ENCODE data around the gene BMPR1A.
"Not testable (repeated sequence)": the region's sequence is repeated elsewhere in the genome, so short reads cannot be mapped to it uniquely, and the experiment has no call there.

Gene BMPR1A

DNA sequence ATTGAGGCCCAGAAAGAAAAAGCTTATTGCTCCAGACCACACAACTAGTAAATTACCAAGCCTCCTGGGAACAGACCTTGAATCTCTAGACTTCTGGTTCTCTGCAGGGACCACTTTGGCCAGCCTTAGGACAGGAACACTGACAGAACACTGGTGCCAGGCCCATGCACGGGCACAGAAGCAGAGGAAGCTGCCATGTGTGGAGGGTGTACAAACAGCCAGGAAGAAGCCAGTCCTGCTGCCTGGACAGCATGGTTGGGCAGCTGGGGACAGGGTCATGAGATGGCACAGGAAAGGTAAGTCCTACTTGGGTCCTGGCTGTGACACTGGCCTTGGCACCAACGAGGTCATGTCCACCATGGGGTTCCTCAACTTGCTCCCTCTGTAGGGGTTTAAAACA lies 181.8 kb downstream of the BMPR1A start:
- H3K4me3 Mint-ChIP-seq, result no peak overlapping the region
- H3K9me3 Mint-ChIP-seq, result no peaks in the 10 kb centered on the region
- H3K27me3 Mint-ChIP-seq (ENCODE audit: low read depth), result no peaks in the 10 kb centered on the region
- no peak for DNase-seq (ENCODE audit: low spot score)
- H3K36me3 Mint-ChIP-seq (ENCODE audit: low read depth), result no peaks in the 10 kb centered on the region
- H3K4me1 Mint-ChIP-seq (ENCODE audit: low read depth), result no peaks in the 10 kb centered on the region
- no peak overlapping the region for H3K27ac Mint-ChIP-seq

DNA sequence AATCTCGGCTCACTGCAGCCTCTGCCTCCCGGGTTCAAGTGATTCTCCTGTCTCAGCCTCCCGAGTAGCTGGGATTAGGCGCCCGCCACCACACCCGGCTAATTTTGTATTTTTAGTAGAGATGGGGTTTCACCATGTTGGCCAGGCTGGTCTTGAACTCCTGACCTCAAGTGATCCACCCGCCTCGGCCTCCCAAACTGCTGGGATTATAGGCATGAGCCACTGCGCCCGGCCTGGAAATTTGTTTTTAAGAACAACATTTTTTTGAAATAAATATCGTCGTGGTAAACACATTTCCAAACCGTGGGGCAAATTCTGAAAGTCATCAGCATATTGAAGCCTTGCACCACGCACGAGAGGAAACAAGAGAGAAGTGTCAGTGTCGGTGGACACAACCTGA lies 183.7 kb downstream of the BMPR1A start:
- not testable (repeated sequence) for H3K4me3 Mint-ChIP-seq; DNase-seq (ENCODE audit: low spot score); H3K4me1 Mint-ChIP-seq (ENCODE audit: low read depth); H3K36me3 Mint-ChIP-seq (ENCODE audit: low read depth); H3K9me3 Mint-ChIP-seq; H3K27ac Mint-ChIP-seq; H3K27me3 Mint-ChIP-seq (ENCODE audit: low read depth)

DNA sequence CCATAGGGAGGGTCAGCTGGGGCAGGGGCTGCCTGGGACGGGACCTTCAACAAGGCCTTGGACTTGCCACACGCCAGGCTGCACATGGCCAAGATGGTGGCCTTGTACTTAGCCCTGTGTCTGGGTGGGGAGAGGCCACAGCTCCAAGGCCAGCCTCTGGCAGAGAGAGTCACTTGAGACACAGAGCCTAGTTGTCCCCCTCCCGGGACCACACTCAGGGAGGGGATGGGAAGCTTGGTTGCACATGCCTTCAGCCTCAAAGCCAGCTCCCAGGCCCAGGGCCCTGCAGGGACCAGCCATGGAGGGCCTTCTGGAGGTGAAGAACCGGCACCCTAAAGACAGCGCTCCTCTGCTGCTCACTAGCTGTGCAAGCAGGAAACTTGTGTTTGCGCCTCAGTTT lies 184.3 kb downstream of the BMPR1A start:
- Mint-ChIP-seq H3K27ac (no peak overlapping the region), H3K4me1 (ENCODE audit: low read depth) (no peaks in the 10 kb centered on the region), H3K4me3 (no peak overlapping the region), H3K36me3 (ENCODE audit: low read depth) (no peaks in the 10 kb centered on the region), H3K27me3 (ENCODE audit: low read depth) (no peaks in the 10 kb centered on the region), H3K9me3 (no peaks in the 10 kb centered on the region)
- DNase-seq (ENCODE audit: low spot score), result no peak

DNA sequence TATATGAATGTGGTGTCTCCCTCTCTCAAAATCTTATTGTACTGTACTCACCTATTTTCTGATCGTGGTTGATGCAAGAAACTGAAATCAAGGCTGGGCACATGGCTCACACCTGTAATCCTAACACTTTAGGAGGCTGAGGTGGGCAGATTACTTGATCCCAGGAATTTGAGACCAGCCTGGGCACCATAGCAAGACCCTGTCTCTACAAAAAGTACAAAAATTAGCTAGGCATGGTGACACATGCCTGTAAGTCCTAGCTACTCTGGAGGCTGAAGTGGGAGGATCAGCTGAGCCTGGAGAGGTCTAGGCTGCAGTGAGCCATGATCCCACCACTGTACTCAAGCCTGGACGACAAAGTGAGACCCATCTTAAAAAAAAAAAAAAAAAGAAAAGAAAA lies 185.0 kb downstream of the BMPR1A start:
- no peak overlapping the region for H3K4me3 Mint-ChIP-seq
- no peaks in the 10 kb centered on the region for H3K27me3 Mint-ChIP-seq (ENCODE audit: low read depth)
- H3K9me3 Mint-ChIP-seq, result no peaks in the 10 kb centered on the region
- DNase-seq (ENCODE audit: low spot score), result no peak
- H3K4me1 Mint-ChIP-seq (ENCODE audit: low read depth), result no peaks in the 10 kb centered on the region
- no peak overlapping the region for H3K27ac Mint-ChIP-seq
- no peaks in the 10 kb centered on the region for H3K36me3 Mint-ChIP-seq (ENCODE audit: low read depth)

DNA sequence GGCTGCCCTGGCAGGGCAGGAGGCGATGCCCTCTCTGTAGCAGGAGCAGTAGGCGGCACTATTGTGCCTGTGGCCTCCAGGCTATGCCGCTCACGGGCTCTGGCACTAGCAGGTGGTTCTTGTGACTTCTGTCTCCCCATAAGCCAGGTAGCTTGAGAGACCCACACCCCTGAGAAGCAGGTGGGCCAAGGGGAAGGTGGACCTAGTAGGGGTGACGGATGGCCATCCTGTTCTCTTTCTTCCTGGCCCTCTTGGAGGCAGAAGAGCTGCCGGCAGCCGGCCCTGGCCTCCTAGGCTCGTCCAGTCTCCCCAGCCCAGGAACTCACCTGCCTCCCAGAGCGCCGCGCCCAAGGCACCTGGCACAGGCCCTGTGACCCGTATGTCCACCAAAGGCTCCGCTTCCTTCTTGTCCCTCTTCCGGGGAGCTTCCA lies 185.6 kb downstream of the BMPR1A start:
- DNase-seq (ENCODE audit: low spot score), result no peak
- Mint-ChIP-seq H3K4me1 (ENCODE audit: low read depth) (no peaks in the 10 kb centered on the region), H3K27me3 (ENCODE audit: low read depth) (peaks cover 5% of the 10 kb centered on the region), H3K36me3 (ENCODE audit: low read depth) (no peaks in the 10 kb centered on the region), H3K27ac (no peak overlapping the region), H3K4me3 (no peak overlapping the region), H3K9me3 (no peaks in the 10 kb centered on the region)

DNA sequence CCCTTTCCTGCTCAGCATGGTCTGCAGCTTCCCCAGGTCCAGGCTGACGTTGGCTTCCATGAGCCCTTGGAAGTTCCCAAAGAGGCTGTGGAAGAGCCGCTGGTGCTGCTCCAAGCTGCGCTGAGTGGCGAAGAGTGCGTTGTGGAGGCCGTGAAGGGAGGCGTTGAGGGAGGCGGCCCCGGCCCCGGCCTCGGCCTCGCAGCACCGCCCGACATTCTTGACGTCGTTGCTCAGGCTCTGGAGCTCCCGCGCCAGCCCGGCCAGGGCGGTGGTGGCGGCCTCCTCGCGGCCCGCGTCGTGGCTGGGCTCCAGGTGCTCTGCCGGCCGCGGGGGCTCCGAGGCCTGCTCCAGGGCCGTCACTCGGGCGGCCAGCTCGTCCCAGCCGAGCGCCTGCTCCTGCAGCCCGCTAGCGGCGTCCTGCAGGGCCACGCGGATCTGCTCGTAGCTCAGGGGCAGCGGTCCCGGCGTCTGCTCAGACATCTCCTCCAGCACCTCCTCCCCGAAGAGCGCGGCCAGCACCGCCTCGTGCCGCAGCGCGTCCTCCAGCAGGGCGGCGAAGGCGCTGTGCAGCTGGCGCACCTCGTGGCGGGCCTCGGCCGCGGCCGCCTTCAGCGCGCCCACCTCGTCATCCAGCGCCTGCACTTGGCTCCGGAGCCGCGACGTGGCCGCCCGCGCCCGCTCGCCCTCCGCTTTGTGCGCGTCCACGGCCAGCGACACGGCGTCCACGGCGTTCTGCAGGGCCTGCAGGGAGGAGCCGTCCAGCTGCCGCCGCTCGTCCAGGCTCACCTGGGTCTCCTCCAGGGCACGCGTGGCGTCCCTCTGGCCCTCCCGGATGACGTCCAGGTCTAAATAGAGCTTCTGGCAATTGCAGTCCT lies 186.3 kb downstream of the BMPR1A start:
- no peak overlapping the region for H3K4me3 Mint-ChIP-seq
- no peaks in the 10 kb centered on the region for H3K9me3 Mint-ChIP-seq
- peaks cover 5% of the 10 kb centered on the region for H3K27me3 Mint-ChIP-seq (ENCODE audit: low read depth)
- no peak overlapping the region for H3K27ac Mint-ChIP-seq
- H3K36me3 Mint-ChIP-seq (ENCODE audit: low read depth), result no peaks in the 10 kb centered on the region
- H3K4me1 Mint-ChIP-seq (ENCODE audit: low read depth), result no peaks in the 10 kb centered on the region
- no peak for DNase-seq (ENCODE audit: low spot score)

DNA sequence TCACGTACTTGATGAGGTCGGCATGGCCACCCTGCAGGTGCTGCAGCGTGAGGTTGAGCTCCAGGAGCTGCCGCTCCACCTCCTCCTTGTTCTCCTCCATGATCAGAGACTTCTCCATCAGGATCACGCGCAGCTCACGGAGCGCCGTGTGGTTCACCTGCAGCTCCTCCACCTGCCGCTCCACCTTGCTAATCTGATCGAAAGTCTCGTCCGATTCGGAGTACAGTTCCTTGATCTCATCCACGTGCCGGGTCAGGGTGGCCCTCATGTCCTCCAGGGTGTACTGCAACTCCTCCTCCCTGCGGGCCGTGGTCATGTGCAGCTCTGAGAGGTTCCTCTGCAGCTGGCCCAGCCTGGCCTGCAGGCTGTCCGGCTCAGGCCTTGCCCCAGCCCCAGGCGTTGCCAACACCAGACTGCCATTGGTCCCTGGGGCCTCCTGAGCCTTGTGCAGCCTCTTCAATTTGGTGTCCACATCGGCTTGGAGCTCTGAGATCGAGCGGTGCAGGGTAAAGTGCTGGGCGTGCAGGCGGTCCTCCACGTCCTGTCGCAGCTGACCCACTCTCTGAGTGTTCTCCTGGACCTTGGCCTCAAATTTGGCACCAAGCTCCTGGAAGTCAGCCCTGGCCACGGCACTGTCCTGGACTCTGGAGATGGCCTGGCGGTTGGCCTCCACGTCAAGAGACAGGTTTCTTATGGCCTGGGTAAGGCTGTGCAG lies 187.1 kb downstream of the BMPR1A start:
- no peak overlapping the region for H3K4me3 Mint-ChIP-seq
- no peaks in the 10 kb centered on the region for H3K9me3 Mint-ChIP-seq

DNA sequence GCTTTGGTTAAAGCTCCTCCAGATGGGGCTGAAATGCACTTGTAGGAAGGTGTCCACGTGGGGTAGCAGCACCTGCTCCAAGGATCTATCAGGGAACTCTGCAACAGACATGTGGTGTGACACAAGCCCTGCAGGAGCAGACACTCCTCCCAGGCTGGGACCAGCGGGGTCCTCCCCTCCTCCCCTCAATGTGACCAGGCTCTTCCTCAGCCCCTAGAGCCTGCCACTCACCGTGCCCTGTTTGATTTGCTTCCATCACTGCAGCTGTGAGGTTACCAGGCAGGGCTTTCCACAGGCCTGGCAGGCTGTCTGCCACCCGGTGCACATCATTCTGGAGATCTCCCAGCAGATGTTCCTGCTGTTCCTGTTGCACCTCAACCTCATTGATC lies 187.6 kb downstream of the BMPR1A start:
- Mint-ChIP-seq H3K27ac (no peak overlapping the region), H3K27me3 (ENCODE audit: low read depth) (peaks cover 5% of the 10 kb centered on the region), H3K36me3 (ENCODE audit: low read depth) (no peaks in the 10 kb centered on the region), H3K9me3 (no peaks in the 10 kb centered on the region), H3K4me3 (no peak overlapping the region), H3K4me1 (ENCODE audit: low read depth) (no peaks in the 10 kb centered on the region)
- no peak for DNase-seq (ENCODE audit: low spot score)

More for the DNA sequence above, 187.1 kb downstream of the BMPR1A start:
- H3K36me3 Mint-ChIP-seq (ENCODE audit: low read depth), result no peaks in the 10 kb centered on the region
- H3K27ac Mint-ChIP-seq, result no peak overlapping the region
- no peaks in the 10 kb centered on the region for H3K4me1 Mint-ChIP-seq (ENCODE audit: low read depth)
- peaks cover 5% of the 10 kb centered on the region for H3K27me3 Mint-ChIP-seq (ENCODE audit: low read depth)
- DNase-seq (ENCODE audit: low spot score), result no peak

DNA sequence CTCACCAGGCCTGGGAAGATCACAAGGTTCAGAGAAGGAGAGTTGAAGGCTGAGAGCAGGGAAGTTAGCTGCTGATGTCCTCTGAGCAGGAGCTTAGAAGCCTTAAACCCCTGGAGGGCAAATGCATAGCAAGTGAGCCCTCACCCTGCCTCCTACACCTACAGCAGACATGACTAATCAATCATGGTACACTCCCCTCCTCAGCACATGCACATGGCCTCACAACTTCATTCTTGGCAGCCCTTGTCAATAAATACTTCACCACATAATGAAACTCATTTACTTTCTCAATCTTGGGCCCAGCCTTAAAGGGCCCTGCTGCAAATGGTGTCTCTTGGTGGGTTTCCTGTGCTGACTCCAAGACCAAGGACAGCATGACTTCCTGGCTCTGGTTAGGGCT lies 188.1 kb downstream of the BMPR1A start:
- no peak for DNase-seq (ENCODE audit: low spot score)
- Mint-ChIP-seq H3K4me1 (ENCODE audit: low read depth) (no peaks in the 10 kb centered on the region), H3K4me3 (no peak overlapping the region), H3K27me3 (ENCODE audit: low read depth) (peaks cover 5% of the 10 kb centered on the region), H3K9me3 (no peaks in the 10 kb centered on the region), H3K36me3 (ENCODE audit: low read depth) (no peaks in the 10 kb centered on the region), H3K27ac (no peak overlapping the region)

DNA sequence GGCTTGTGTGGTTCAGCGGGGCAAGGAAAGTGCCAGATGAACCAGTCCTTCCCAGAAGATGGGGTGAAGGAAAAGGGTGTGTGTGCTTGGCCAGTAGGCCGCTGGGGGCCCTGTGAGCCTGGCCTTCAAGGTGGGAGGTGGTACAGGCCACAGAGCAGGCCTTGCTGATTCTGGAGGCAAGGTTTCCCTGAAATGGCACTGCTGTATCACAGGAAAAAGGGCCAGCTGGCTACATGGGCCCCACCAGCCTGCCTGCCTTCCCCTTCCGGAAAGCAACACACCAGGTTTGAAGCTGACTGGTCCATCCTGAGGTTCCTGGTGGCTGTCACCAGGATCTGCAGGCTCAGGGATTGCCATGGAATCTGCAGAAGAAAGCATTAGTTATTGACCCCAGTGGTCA lies 188.5 kb downstream of the BMPR1A start:
- H3K27me3 Mint-ChIP-seq (ENCODE audit: low read depth), result peaks cover 5% of the 10 kb centered on the region
- no peaks in the 10 kb centered on the region for H3K9me3 Mint-ChIP-seq
- no peaks in the 10 kb centered on the region for H3K4me1 Mint-ChIP-seq (ENCODE audit: low read depth)
- no peak overlapping the region for H3K4me3 Mint-ChIP-seq
- DNase-seq (ENCODE audit: low spot score), result no peak
- H3K27ac Mint-ChIP-seq, result no peak overlapping the region
- no peaks in the 10 kb centered on the region for H3K36me3 Mint-ChIP-seq (ENCODE audit: low read depth)

DNA sequence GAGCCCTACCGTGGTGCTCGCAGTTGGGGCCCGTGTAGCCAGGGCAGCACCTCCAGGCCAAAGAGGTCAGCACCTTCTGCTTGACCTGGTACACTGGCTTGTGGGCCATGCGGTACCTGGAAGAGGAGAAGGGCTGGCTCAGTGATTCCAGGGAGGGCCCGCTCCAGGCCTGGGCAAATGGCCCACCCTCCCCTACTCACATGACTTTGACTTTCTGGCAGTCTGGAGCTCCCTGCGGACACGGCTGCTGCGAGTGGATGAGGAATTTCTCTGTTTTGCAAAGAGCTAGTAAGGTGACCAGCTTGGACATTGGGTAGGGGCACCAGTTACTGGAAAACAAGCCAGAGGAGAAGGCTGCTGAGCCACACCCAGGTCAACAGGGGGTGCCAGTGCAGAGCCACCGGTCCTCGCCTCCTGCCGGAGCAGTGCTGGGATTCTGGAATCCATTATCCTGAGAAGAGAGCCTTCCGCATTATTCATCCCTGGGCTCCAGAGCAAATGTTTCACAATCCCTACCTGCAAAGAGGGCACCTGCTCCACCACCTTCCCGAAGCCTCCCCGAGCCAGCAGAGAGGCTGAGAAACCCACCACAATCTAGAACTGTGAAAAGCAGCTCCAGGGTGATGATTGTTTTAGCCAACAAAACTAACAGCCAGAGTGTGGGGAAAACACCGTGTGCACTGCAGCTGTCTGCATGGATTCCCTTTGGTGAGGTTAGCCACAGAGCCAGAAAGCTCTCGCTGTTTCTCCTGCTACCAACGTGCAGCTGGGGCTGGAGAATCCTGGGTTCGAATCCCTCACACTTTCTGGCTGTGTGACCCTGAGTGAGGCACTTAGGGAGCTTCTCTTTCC lies 189.2 kb downstream of the BMPR1A start:
- no peak overlapping the region for H3K27ac Mint-ChIP-seq

DNA sequence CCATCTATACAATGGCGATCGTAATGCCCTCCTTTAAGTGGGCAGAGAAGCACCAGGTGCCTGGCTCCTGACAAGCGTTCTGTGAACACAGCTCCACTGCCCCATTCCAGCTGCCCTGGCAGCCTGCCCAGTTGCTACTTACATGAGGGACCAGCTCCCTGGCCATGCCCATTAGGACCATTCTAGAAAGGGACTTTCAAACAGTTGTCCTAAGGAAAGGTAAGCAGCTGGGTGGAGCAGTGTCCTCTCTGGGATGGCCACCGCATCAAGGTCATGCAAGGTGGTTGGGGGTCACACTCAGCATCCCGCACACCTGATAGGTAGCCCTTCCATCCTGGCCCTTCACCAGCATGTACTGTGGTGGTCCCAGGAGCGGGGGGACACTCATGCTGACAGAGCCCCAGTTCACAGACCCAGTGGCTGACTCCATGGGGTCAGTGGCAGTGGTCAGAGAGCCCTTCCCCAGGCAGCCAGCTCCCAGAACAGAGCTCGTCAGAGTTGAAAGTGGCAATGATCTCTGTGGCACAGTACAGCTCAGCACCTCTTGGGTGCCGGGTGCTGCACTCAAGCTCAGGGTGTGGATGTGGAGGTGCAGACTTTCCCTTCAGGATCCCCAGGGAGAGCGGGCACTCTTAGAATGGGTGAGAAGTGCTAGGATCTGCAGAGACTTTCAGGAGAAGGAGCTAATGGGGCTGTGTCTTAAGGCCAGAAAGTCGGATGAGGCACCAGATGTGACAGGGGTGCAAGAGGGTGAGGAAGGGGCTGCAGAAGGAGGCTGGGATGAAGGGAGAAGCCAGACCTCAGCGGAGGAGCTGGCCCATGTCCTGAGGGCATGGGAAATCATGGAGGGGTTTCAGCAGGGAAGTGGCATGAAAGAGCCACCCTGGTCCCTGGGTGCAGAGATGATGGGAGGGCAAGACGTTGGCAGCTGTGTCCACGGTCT lies 190.1 kb downstream of the BMPR1A start:
- Mint-ChIP-seq H3K4me3 (no peak overlapping the region), H3K27ac (no peak overlapping the region), H3K27me3 (ENCODE audit: low read depth) (peaks cover 5% of the 10 kb centered on the region), H3K9me3 (no peaks in the 10 kb centered on the region), H3K4me1 (ENCODE audit: low read depth) (peaks cover 5% of the 10 kb centered on the region), H3K36me3 (ENCODE audit: low read depth) (peaks cover 2% of the 10 kb centered on the region)
- no peak for DNase-seq (ENCODE audit: low spot score)

More for the DNA sequence above, 189.2 kb downstream of the BMPR1A start:
- DNase-seq (ENCODE audit: low spot score), result no peak
- Mint-ChIP-seq H3K4me1 (ENCODE audit: low read depth) (peaks cover 4% of the 10 kb centered on the region), H3K36me3 (ENCODE audit: low read depth) (peaks cover 1% of the 10 kb centered on the region), H3K27me3 (ENCODE audit: low read depth) (peaks cover 5% of the 10 kb centered on the region), H3K4me3 (no peak overlapping the region), H3K9me3 (no peaks in the 10 kb centered on the region)

DNA sequence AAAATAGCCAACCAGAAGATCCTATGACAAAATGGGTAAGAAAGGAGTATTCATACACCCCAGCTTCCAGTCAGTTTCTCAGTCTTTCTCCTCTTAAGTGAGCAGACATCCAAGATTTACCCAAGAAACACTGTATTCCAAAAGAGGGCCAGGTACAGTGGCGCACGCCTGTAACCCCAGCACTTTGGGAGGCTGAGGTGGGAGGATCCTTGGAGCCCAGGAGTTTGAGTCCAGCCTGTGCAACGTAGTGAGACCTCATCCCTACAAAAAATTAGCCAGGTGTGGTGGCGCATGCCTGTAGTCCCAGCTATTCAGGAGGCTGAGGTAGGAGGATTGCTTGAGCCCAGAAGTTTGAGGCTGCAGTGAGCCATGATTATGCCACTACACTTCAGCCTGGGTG lies 191.4 kb downstream of the BMPR1A start:
- H3K27ac Mint-ChIP-seq, result not testable (repeated sequence)

More for the DNA sequence above, 191.4 kb downstream of the BMPR1A start:
- not testable (repeated sequence) for H3K4me1 Mint-ChIP-seq (ENCODE audit: low read depth); DNase-seq (ENCODE audit: low spot score); H3K4me3 Mint-ChIP-seq; H3K9me3 Mint-ChIP-seq; H3K27me3 Mint-ChIP-seq (ENCODE audit: low read depth); H3K36me3 Mint-ChIP-seq (ENCODE audit: low read depth)

Measured in T-helper 2 cell treated with Interferon-gamma antibody and Interleukin-4, amounts not matched to agents 5 μg/mL and 100 μg/mL, for 36 hours (primary cell).